ENCODE measurements around the gene YBX2.
"Not testable (repeated sequence)": the region's sequence is repeated elsewhere in the genome, so short reads cannot be mapped to it uniquely, and the experiment has no call there.

The YBX2 gene

GRCh38 chr17:7250695-7251627 lies 43.5 kb downstream of the YBX2 start:
- Histone ChIP-seq H3K4me3 (replicated peaks; ENCODE audit: low read depth, low read length) (peak overlapping the region; percentile 92), H3K27me3 (replicated peaks; ENCODE audit: control insufficient read depth, insufficient read depth, low read length) (no peaks in the 10 kb centered on the region), H3K36me3 (ENCODE audit: control insufficient read depth, insufficient read depth, low read length) (peaks cover 10% of the 10 kb centered on the region)
- TF ChIP-seq CTCF (IDR thresholded peaks at IDR 0.05; ENCODE audit: insufficient read depth, low read length, poor library complexity, severe bottlenecking), result no peak
- no peak for DNase-seq (ENCODE audit: extremely low read depth, insufficient read length)

GRCh38 chr17:7249830-7250229 lies 44.6 kb downstream of the YBX2 start:
- H3K36me3 ChIP-seq (ENCODE audit: control insufficient read depth, insufficient read depth, low read length), result peaks cover 9% of the 10 kb centered on the region
- H3K4me3 ChIP-seq (replicated peaks; ENCODE audit: low read depth, low read length), result peak overlapping the region; percentile 92
- DNase-seq (ENCODE audit: extremely low read depth, insufficient read length), result no peak
- no peaks in the 10 kb centered on the region for H3K27me3 ChIP-seq (replicated peaks; ENCODE audit: control insufficient read depth, insufficient read depth, low read length)
- no peak for TF ChIP-seq CTCF (IDR thresholded peaks at IDR 0.05; ENCODE audit: insufficient read depth, low read length, poor library complexity, severe bottlenecking)

GRCh38 chr17:7249214-7249613 lies 45.2 kb downstream of the YBX2 start:
- Histone ChIP-seq H3K4me3 (replicated peaks; ENCODE audit: low read depth, low read length) (peak overlapping the region; percentile 92), H3K27me3 (replicated peaks; ENCODE audit: control insufficient read depth, insufficient read depth, low read length) (no peaks in the 10 kb centered on the region), H3K36me3 (ENCODE audit: control insufficient read depth, insufficient read depth, low read length) (peaks cover 5% of the 10 kb centered on the region; the same call in 1 of the 2 replicates)
- TF ChIP-seq CTCF (IDR thresholded peaks at IDR 0.05; ENCODE audit: insufficient read depth, low read length, poor library complexity, severe bottlenecking), result no peak
- DNase-seq (ENCODE audit: extremely low read depth, insufficient read length), result no peak

GRCh38 chr17:7248796-7249195 lies 45.6 kb downstream of the YBX2 start:
- DNase-seq (ENCODE audit: extremely low read depth, insufficient read length), result no peak
- peaks cover 5% of the 10 kb centered on the region; the same call in 1 of the 2 replicates for H3K36me3 ChIP-seq (ENCODE audit: control insufficient read depth, insufficient read depth, low read length)
- TF ChIP-seq CTCF (IDR thresholded peaks at IDR 0.05; ENCODE audit: insufficient read depth, low read length, poor library complexity, severe bottlenecking), result no peak
- peak overlapping the region; percentile 92 for H3K4me3 ChIP-seq (replicated peaks; ENCODE audit: low read depth, low read length)
- H3K27me3 ChIP-seq (replicated peaks; ENCODE audit: control insufficient read depth, insufficient read depth, low read length), result no peaks in the 10 kb centered on the region

GRCh38 chr17:7246779-7247178 lies 47.7 kb downstream of the YBX2 start:
- peaks cover 7% of the 10 kb centered on the region for H3K36me3 ChIP-seq (ENCODE audit: control insufficient read depth, insufficient read depth, low read length)
- H3K4me3 ChIP-seq (replicated peaks; ENCODE audit: low read depth, low read length), result no peak overlapping the region
- DNase-seq (ENCODE audit: extremely low read depth, insufficient read length), result no peak
- TF ChIP-seq CTCF (IDR thresholded peaks at IDR 0.05; ENCODE audit: insufficient read depth, low read length, poor library complexity, severe bottlenecking), result no peak
- no peaks in the 10 kb centered on the region for H3K27me3 ChIP-seq (replicated peaks; ENCODE audit: control insufficient read depth, insufficient read depth, low read length)

- not testable (repeated sequence) for H3K27me3 ChIP-seq (replicated peaks; ENCODE audit: control insufficient read depth, insufficient read depth, low read length); H3K4me3 ChIP-seq (replicated peaks; ENCODE audit: low read depth, low read length); H3K36me3 ChIP-seq (ENCODE audit: control insufficient read depth, insufficient read depth, low read length); DNase-seq (ENCODE audit: extremely low read depth, insufficient read length)
Measured at GRCh38 chr17:7243838-7244237, 50.6 kb downstream of the YBX2 start.
